Measurements from ENCODE around the gene TRPV3. TPM values are rescaled to one million over a fixed set of nuclear protein-coding genes. Genes with fewer than 3 reads are reported as not detected.

TRPV3 gene
- total RNA-seq, 1 experiment from 2014 or later, result 3.6 TPM

DNA sequence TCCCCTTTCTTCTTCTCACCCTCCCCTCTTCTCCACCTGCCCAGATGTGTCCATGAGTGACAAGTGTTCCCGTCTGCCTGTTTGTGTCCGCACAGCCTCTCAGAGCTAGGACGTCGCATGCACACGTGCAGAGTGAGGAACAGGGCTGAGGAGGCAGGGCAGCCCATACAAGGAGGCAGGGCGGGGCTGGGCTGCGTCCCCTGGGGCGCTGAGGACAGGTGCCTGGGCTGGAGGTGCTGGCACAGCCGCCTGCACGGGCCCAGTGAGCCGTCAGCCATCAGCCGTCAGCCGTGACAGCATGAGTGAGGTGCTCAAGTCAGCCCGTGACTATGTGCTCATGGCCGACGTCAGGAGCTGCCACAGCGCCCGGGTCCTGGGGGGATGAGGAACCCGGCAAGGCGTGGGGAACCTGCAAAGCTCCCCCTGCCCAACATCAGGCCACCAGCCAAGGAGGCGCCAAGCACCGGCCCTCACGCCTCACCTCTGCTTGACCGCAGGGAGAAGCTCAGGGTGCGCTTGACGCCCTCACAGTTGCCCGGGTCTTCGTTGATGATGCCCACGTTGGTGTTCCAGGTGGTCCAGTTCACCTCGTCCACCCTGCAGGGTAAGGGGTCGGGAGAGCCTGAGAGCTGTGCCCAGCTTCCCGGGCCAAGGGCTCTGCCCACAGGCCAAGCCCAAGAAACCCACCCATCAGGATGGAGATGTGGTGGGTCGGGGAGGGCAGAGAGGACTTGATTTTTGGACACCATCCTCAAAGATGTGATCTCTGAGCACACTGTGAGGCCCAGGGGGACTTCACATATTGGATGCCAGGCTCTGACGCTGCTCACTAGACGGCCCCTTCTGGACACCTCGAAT lies 13.7 kb upstream of the TRPV3 start:
- H3K36me3 ChIP-seq (ENCODE audit: low read depth, low read length), result no peaks in the 10 kb centered on the region
- no peaks in the 10 kb centered on the region for H3K9me2 ChIP-seq (replicated peaks; ENCODE audit: low read length)
- H2AFZ ChIP-seq (ENCODE audit: low read length), result no peak overlapping the region
- peaks cover 23% of the 10 kb centered on the region for H3K4me1 ChIP-seq (ENCODE audit: insufficient read depth, low read length)
- H3K79me2 ChIP-seq (ENCODE audit: low read length), result no peaks in the 10 kb centered on the region
- H3K4me3 ChIP-seq (ENCODE audit: low read length), result no peak overlapping the region
- no peaks in the 10 kb centered on the region for H3K9me3 ChIP-seq (ENCODE audit: low read length)
- intact Hi-C loops (cut with micrococcal nuclease), result no loop called here
- no TSS peak for BruUV-seq (replicated peaks)
- no peak overlapping the region for H3K27ac ChIP-seq (ENCODE audit: low read length)
- ATAC-seq (no peak), DNase-seq (no peak)
- no peaks in the 10 kb centered on the region for H3K27me3 ChIP-seq (ENCODE audit: low read length)
- POLR2A ChIA-PET (ENCODE audit: unreplicated experiment), result no interaction called here
- no peak overlapping the region for H3K4me2 ChIP-seq (ENCODE audit: low read length)
- CTCF ChIA-PET, result no interaction called here
- H3K9ac ChIP-seq (ENCODE audit: low read length), result no peak overlapping the region
- TF ChIP-seq EZH2phosphoT487 (IDR thresholded peaks at IDR 0.05; ENCODE audit: borderline replicate concordance, low read length), result no peak
- TF ChIP-seq, protein P1, sequence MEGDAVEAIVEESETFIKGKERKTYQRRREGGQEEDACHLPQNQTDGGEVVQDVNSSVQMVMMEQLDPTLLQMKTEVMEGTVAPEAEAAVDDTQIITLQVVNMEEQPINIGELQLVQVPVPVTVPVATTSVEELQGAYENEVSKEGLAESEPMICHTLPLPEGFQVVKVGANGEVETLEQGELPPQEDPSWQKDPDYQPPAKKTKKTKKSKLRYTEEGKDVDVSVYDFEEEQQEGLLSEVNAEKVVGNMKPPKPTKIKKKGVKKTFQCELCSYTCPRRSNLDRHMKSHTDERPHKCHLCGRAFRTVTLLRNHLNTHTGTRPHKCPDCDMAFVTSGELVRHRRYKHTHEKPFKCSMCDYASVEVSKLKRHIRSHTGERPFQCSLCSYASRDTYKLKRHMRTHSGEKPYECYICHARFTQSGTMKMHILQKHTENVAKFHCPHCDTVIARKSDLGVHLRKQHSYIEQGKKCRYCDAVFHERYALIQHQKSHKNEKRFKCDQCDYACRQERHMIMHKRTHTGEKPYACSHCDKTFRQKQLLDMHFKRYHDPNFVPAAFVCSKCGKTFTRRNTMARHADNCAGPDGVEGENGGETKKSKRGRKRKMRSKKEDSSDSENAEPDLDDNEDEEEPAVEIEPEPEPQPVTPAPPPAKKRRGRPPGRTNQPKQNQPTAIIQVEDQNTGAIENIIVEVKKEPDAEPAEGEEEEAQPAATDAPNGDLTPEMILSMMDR (conservative IDR thresholded peaks at IDR 0.05; ENCODE audit: low read depth, low read length), result no peak
- no peak for TF ChIP-seq EZH2 (IDR thresholded peaks at IDR 0.05; ENCODE audit: low read length, unreplicated experiment)
- H4K20me1 ChIP-seq (ENCODE audit: low read length), result no peaks in the 10 kb centered on the region
- no peaks in the 10 kb centered on the region for H3F3A ChIP-seq (ENCODE audit: low read length, unreplicated experiment)

DNA sequence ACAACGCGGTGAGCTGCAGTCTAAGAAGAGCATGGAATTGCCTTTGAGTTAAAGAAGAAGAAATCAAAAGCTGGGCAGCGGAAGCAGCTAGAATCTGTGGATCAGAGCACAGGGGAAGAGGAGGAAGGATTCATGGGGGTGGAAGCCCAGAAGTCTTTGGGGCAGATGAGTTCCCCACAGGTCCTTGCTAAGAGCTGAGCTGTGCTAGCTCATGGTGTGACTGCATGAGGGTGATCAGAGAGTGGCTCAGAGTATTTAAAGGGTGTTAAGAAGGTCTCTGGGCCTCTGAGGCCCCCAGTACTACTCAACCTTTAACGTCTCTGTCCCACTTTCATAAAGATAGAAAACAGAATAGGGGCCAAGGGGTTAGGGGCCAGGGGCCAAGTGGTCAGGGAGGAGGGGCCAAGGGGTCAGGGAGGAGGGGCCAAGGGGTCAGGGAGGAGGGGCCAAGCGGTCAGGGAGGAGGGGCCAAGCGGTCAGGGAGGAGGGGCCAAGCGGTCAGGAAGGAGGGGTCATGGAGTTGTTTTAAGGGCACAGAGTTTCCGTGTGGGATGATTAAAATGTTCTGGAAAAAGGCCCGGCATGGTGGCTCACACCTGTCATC lies 12.0 kb upstream of the TRPV3 start:
- Histone ChIP-seq H3K9me2 (replicated peaks; ENCODE audit: low read length) (no peaks in the 10 kb centered on the region), H3K9me3 (ENCODE audit: low read length) (no peaks in the 10 kb centered on the region), H3K4me2 (ENCODE audit: low read length) (no peak overlapping the region), H3K9ac (ENCODE audit: low read length) (no peak overlapping the region), H3K36me3 (ENCODE audit: low read depth, low read length) (no peaks in the 10 kb centered on the region), H4K20me1 (ENCODE audit: low read length) (no peaks in the 10 kb centered on the region), H3K27ac (ENCODE audit: low read length) (no peak overlapping the region), H3K27me3 (ENCODE audit: low read length) (no peaks in the 10 kb centered on the region), H3K4me1 (ENCODE audit: insufficient read depth, low read length) (peaks cover 12% of the 10 kb centered on the region), H3F3A (ENCODE audit: low read length, unreplicated experiment) (no peaks in the 10 kb centered on the region), H3K79me2 (ENCODE audit: low read length) (no peaks in the 10 kb centered on the region), H3K4me3 (ENCODE audit: low read length) (no peak overlapping the region), H2AFZ (ENCODE audit: low read length) (no peak overlapping the region)
- intact Hi-C loops (cut with micrococcal nuclease), result no loop called here
- ATAC-seq (no peak), DNase-seq (no peak)
- BruUV-seq (replicated peaks), result no TSS peak
- TF ChIP-seq EZH2phosphoT487 (IDR thresholded peaks at IDR 0.05; ENCODE audit: borderline replicate concordance, low read length) (no peak), EZH2 (IDR thresholded peaks at IDR 0.05; ENCODE audit: low read length, unreplicated experiment) (no peak)
- TF ChIP-seq, protein P1 (conservative IDR thresholded peaks at IDR 0.05; ENCODE audit: low read depth, low read length), result no peak
- ChIA-PET POLR2A (ENCODE audit: unreplicated experiment) (no interaction called here), CTCF (no interaction called here)

DNA sequence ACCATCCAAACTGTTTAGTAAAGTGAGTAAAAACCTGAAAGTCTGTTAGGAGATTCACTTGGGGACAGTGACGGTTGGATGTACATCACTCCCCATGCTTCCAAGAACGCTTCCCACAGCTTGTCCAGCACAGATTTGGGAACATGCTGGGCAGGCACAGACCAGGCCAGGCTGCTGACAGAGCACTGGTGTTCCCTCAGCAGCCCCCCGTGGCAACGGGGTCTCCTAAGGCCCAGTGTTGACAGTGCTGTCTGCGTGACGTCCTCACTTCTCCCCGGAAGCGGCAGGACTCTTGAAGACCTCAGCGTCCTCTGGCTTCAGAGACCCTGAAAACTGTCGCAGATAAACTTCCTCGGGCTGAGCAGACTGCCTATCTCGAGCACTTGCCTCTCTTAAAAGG lies 8.9 kb upstream of the TRPV3 start:
- no TSS peak for BruUV-seq (replicated peaks)
- Histone ChIP-seq H3K9me2 (replicated peaks; ENCODE audit: low read length) (no peaks in the 10 kb centered on the region), H3K4me1 (ENCODE audit: insufficient read depth, low read length) (no peaks in the 10 kb centered on the region), H2AFZ (ENCODE audit: low read length) (no peak overlapping the region), H3K4me2 (ENCODE audit: low read length) (no peak overlapping the region), H3K27ac (ENCODE audit: low read length) (no peak overlapping the region), H3F3A (ENCODE audit: low read length, unreplicated experiment) (no peaks in the 10 kb centered on the region), H3K9me3 (ENCODE audit: low read length) (no peaks in the 10 kb centered on the region), H3K79me2 (ENCODE audit: low read length) (no peaks in the 10 kb centered on the region), H3K36me3 (ENCODE audit: low read depth, low read length) (no peaks in the 10 kb centered on the region), H4K20me1 (ENCODE audit: low read length) (no peaks in the 10 kb centered on the region), H3K27me3 (ENCODE audit: low read length) (no peaks in the 10 kb centered on the region), H3K4me3 (ENCODE audit: low read length) (no peak overlapping the region), H3K9ac (ENCODE audit: low read length) (no peak overlapping the region)
- ATAC-seq, result no peak
- intact Hi-C loops (cut with micrococcal nuclease), result no loop called here
- DNase-seq, result no peak
- CTCF ChIA-PET, result no interaction called here
- POLR2A ChIA-PET (ENCODE audit: unreplicated experiment), result no interaction called here
- TF ChIP-seq, protein P1 (conservative IDR thresholded peaks at IDR 0.05; ENCODE audit: low read depth, low read length), result no peak
- no peak for TF ChIP-seq EZH2 (IDR thresholded peaks at IDR 0.05; ENCODE audit: low read length, unreplicated experiment)
- TF ChIP-seq EZH2phosphoT487 (IDR thresholded peaks at IDR 0.05; ENCODE audit: borderline replicate concordance, low read length), result no peak
